ENCODE data around the gene NIN.

- TF ChIP-seq CTCF (IDR thresholded peaks at IDR 0.05) (no peak), POLR2AphosphoS5 (IDR thresholded peaks at IDR 0.05) (no peak), POLR2A (IDR thresholded peaks at IDR 0.05) (no peak)
Measured at GRCh38 chr14:50820786-50821509, 10.0 kb downstream of the NIN start.
